ENCODE measurements around the gene AMOTL1.

GRCh38 chr11:94866936-94867795, 99.0 kb downstream of the AMOTL1 start:
- no peak for TF ChIP-seq CTCF (IDR thresholded peaks at IDR 0.05)
- no peak for TF ChIP-seq POLR2A (IDR thresholded peaks at IDR 0.05)

Measured in adrenal gland (tissue), 5 donors.